ENCODE data around the gene CTIF.

CTIF gene

GRCh38 chr18:48541747-48542400 is 3.0 kb downstream of the CTIF start:
- peaks cover 25% of the 10 kb centered on the region for H3K27me3 Mint-ChIP-seq
- H3K4me3 Mint-ChIP-seq, result peak overlapping the region; percentile 22
- no peaks in the 10 kb centered on the region for H3K9me3 Mint-ChIP-seq
- peaks cover 22% of the 10 kb centered on the region for H3K4me1 Mint-ChIP-seq (ENCODE audit: low read depth)
- H3K27ac Mint-ChIP-seq, result no peak overlapping the region
- no peaks in the 10 kb centered on the region for H3K36me3 Mint-ChIP-seq (ENCODE audit: low read depth)

GRCh38 chr18:48542513-48543181 is 3.8 kb downstream of the CTIF start:
- H3K27me3 Mint-ChIP-seq, result peaks cover 25% of the 10 kb centered on the region
- H3K36me3 Mint-ChIP-seq (ENCODE audit: low read depth), result no peaks in the 10 kb centered on the region
- H3K9me3 Mint-ChIP-seq, result no peaks in the 10 kb centered on the region
- H3K4me3 Mint-ChIP-seq, result no peak overlapping the region
- peak overlapping the region; percentile 1 for H3K27ac Mint-ChIP-seq
- H3K4me1 Mint-ChIP-seq (ENCODE audit: low read depth), result peaks cover 22% of the 10 kb centered on the region

GRCh38 chr18:48543228-48543627 is 4.4 kb downstream of the CTIF start:
- H3K4me3 Mint-ChIP-seq, result no peak overlapping the region
- peak overlapping the region; percentile 1 for H3K27ac Mint-ChIP-seq
- H3K27me3 Mint-ChIP-seq, result peaks cover 25% of the 10 kb centered on the region

GRCh38 chr18:48544116-48544515 is 5.3 kb downstream of the CTIF start:
- Mint-ChIP-seq H3K4me1 (ENCODE audit: low read depth) (peaks cover 18% of the 10 kb centered on the region), H3K9me3 (no peaks in the 10 kb centered on the region), H3K4me3 (no peak overlapping the region), H3K27ac (no peak overlapping the region), H3K36me3 (ENCODE audit: low read depth) (no peaks in the 10 kb centered on the region), H3K27me3 (peaks cover 25% of the 10 kb centered on the region)

More at GRCh38 chr18:48543228-48543627, 4.4 kb downstream of the CTIF start:
- no peaks in the 10 kb centered on the region for H3K9me3 Mint-ChIP-seq
- H3K4me1 Mint-ChIP-seq (ENCODE audit: low read depth), result peaks cover 21% of the 10 kb centered on the region
- H3K36me3 Mint-ChIP-seq (ENCODE audit: low read depth), result no peaks in the 10 kb centered on the region

GRCh38 chr18:48544661-48545415 is 6.0 kb downstream of the CTIF start:
- no peak overlapping the region for H3K27ac Mint-ChIP-seq
- peaks cover 18% of the 10 kb centered on the region for H3K4me1 Mint-ChIP-seq (ENCODE audit: low read depth)
- H3K4me3 Mint-ChIP-seq, result no peak overlapping the region
- no peaks in the 10 kb centered on the region for H3K36me3 Mint-ChIP-seq (ENCODE audit: low read depth)
- H3K27me3 Mint-ChIP-seq, result peaks cover 25% of the 10 kb centered on the region
- H3K9me3 Mint-ChIP-seq, result no peaks in the 10 kb centered on the region

- Mint-ChIP-seq H3K36me3 (ENCODE audit: low read depth) (no peaks in the 10 kb centered on the region), H3K27me3 (peaks cover 25% of the 10 kb centered on the region), H3K4me1 (ENCODE audit: low read depth) (peaks cover 18% of the 10 kb centered on the region), H3K9me3 (no peaks in the 10 kb centered on the region), H3K4me3 (no peak overlapping the region), H3K27ac (no peak overlapping the region)
Measured at GRCh38 chr18:48545757-48546321, 7.0 kb downstream of the CTIF start.

GRCh38 chr18:48546396-48546795 is 7.6 kb downstream of the CTIF start:
- Mint-ChIP-seq H3K27ac (no peak overlapping the region), H3K27me3 (peaks cover 23% of the 10 kb centered on the region), H3K36me3 (ENCODE audit: low read depth) (no peaks in the 10 kb centered on the region), H3K4me1 (ENCODE audit: low read depth) (peaks cover 18% of the 10 kb centered on the region), H3K4me3 (no peak overlapping the region), H3K9me3 (no peaks in the 10 kb centered on the region)

GRCh38 chr18:48547531-48547981 is 8.7 kb downstream of the CTIF start:
- Mint-ChIP-seq H3K4me1 (ENCODE audit: low read depth) (peaks cover 13% of the 10 kb centered on the region), H3K27me3 (peaks cover 15% of the 10 kb centered on the region), H3K36me3 (ENCODE audit: low read depth) (no peaks in the 10 kb centered on the region), H3K9me3 (no peaks in the 10 kb centered on the region), H3K27ac (no peak overlapping the region), H3K4me3 (no peak overlapping the region)

GRCh38 chr18:48548011-48548771 is 9.4 kb downstream of the CTIF start:
- Mint-ChIP-seq H3K27ac (no peak overlapping the region), H3K4me3 (no peak overlapping the region), H3K36me3 (ENCODE audit: low read depth) (no peaks in the 10 kb centered on the region), H3K27me3 (peaks cover 10% of the 10 kb centered on the region), H3K9me3 (no peaks in the 10 kb centered on the region), H3K4me1 (ENCODE audit: low read depth) (peaks cover 7% of the 10 kb centered on the region)

GRCh38 chr18:48548921-48549320 is 10.1 kb downstream of the CTIF start:
- Mint-ChIP-seq H3K4me3 (no peak overlapping the region), H3K27ac (no peak overlapping the region), H3K27me3 (peaks cover 6% of the 10 kb centered on the region), H3K9me3 (no peaks in the 10 kb centered on the region), H3K36me3 (ENCODE audit: low read depth) (no peaks in the 10 kb centered on the region), H3K4me1 (ENCODE audit: low read depth) (no peaks in the 10 kb centered on the region)

GRCh38 chr18:48550101-48550729 is 11.4 kb downstream of the CTIF start:
- no peaks in the 10 kb centered on the region for H3K4me1 Mint-ChIP-seq (ENCODE audit: low read depth)
- no peak overlapping the region for H3K27ac Mint-ChIP-seq

GRCh38 chr18:48551100-48551499 is 12.3 kb downstream of the CTIF start:
- H3K9me3 Mint-ChIP-seq, result no peaks in the 10 kb centered on the region
- no peak overlapping the region for H3K4me3 Mint-ChIP-seq
- H3K27ac Mint-ChIP-seq, result no peak overlapping the region
- no peaks in the 10 kb centered on the region for H3K36me3 Mint-ChIP-seq (ENCODE audit: low read depth)
- H3K27me3 Mint-ChIP-seq, result no peaks in the 10 kb centered on the region
- no peaks in the 10 kb centered on the region for H3K4me1 Mint-ChIP-seq (ENCODE audit: low read depth)

More at GRCh38 chr18:48550101-48550729, 11.4 kb downstream of the CTIF start:
- Mint-ChIP-seq H3K4me3 (no peak overlapping the region), H3K36me3 (ENCODE audit: low read depth) (no peaks in the 10 kb centered on the region), H3K27me3 (peaks cover under 1% of the 10 kb centered on the region), H3K9me3 (no peaks in the 10 kb centered on the region)

- Mint-ChIP-seq H3K4me1 (ENCODE audit: low read depth) (no peaks in the 10 kb centered on the region), H3K4me3 (no peak overlapping the region), H3K9me3 (no peaks in the 10 kb centered on the region), H3K27me3 (no peaks in the 10 kb centered on the region), H3K27ac (no peak overlapping the region), H3K36me3 (ENCODE audit: low read depth) (no peaks in the 10 kb centered on the region)
Measured at GRCh38 chr18:48552130-48552529, 13.3 kb downstream of the CTIF start.

- Mint-ChIP-seq H3K4me1 (ENCODE audit: low read depth) (no peaks in the 10 kb centered on the region), H3K27me3 (no peaks in the 10 kb centered on the region), H3K27ac (no peak overlapping the region), H3K4me3 (no peak overlapping the region), H3K9me3 (no peaks in the 10 kb centered on the region), H3K36me3 (ENCODE audit: low read depth) (no peaks in the 10 kb centered on the region)
Measured at GRCh38 chr18:48553236-48553635, 14.4 kb downstream of the CTIF start.

Data from stimulated activated naive CD8-positive, alpha-beta T cell treated with anti-CD3 and anti-CD28 coated beads, Interleukin-15, Interleukin-2, amounts not matched to agents 100 ng/mL and 50 ng/mL, for 24 hours (primary cell).